H1 (cell line): ENCODE data around the gene SLX4IP. TPM values are rescaled to one million over a fixed set of nuclear protein-coding genes. Genes with fewer than 3 reads are reported as not detected.

Source experiments
- ASH2L ChIP-seq: fragments of 200-600, 300-600 bp; sonication (generic); IDR thresholded peaks from one replicate; pipeline ENCODE4 v1.7.1; 2017; ENCODE audit warnings: low read length
- CBX5 ChIP-seq: fragments of 300-800, 300-1000 bp; sonication (generic); IDR thresholded peaks from 2 replicates; pipeline ENCODE4 v1.7.1; 2016; ENCODE audit warnings: antibody characterized with exemption, low read length, low read depth
- CHD7 ChIP-seq: fragments of 300-600 bp; sonication (generic); IDR thresholded peaks from 2 replicates; pipeline ENCODE4 v1.7.1; 2012; ENCODE audit warnings: low read length, moderate library complexity, mild to moderate bottlenecking, inconsistent platforms; ENCODE audit not compliant: insufficient replicate concordance
- CTBP2 ChIP-seq: IDR thresholded peaks from 2 replicates; pipeline ENCODE4 v1.7.0; 2011; ENCODE audit warnings: borderline replicate concordance, mild to moderate bottlenecking, moderate library complexity, mixed read lengths, low read length; ENCODE audit not compliant: insufficient read depth, insufficient read length
- EGR1 ChIP-seq: IDR thresholded peaks from 2 replicates; pipeline ENCODE4 v1.6.1; 2011; ENCODE audit warnings: low read depth, low read length, borderline replicate concordance
- HDAC6 ChIP-seq: IDR thresholded peaks from one replicate; pipeline ENCODE4 v1.7.1; 2012; ENCODE audit warnings: low read depth, mild to moderate bottlenecking, inconsistent platforms, low read length, moderate library complexity
- RAD21 ChIP-seq, 2 experiments: IDR thresholded peaks in 1 of 2; conservative IDR thresholded peaks in 1 of 2; 2 replicates each; pipeline ENCODE4 v1.6.1; 2011; ENCODE audit warnings: low read depth in 2 of 2, low read length in 2 of 2, improper control_type of control experiment in 1 of 2, inconsistent platforms in 1 of 2, mild to moderate bottlenecking in 1 of 2, moderate library complexity in 1 of 2
- SAP30 ChIP-seq: fragments of 300-600 bp; sonication (generic); IDR thresholded peaks from 2 replicates; pipeline ENCODE4 v1.7.1; 2012; ENCODE audit warnings: low read length, moderate library complexity, mild to moderate bottlenecking, inconsistent platforms; ENCODE audit not compliant: insufficient read depth, insufficient replicate concordance
- TEAD4 ChIP-seq: IDR thresholded peaks from 2 replicates; pipeline ENCODE4 v1.6.1; 2012; ENCODE audit warnings: low read depth, low read length, inconsistent platforms, mixed read lengths
- polyA plus RNA-seq, 7 experiments: library from polyadenylated mRNA; depleted of rRNA in 3 of 7; stranded (reverse) in 5 of 7; unstranded in 2 of 7; fragments of >200 nt in 5 of 7; fragments of 200-250 nt in 2 of 7; gene quantifications; 1 replicate in 5 of 7; 2 replicates in 1 of 7; 4 replicates in 1 of 7; pipeline versions ENCODE4 v1.2.1 to v1.2.3, GENCODE V29; 2011 to 2013; ENCODE audit warnings: missing spikeins in 2 of 7, mixed read lengths in 2 of 7
- total RNA-seq: library from RNA; stranded (reverse); fragmentation: NEBNext Ultra II Directional; extraction: Animal tissue kit (Norgen Biotek cat#: 25700); gene quantifications from 2 replicates; pipeline ENCODE4 v1.2.1, GENCODE V29; 2021
- TF ChIP-seq, protein P1 (sequence below): IDR thresholded peaks from 2 replicates; pipeline ENCODE4 v1.6.1; 2012; ENCODE audit warnings: inconsistent platforms

SLX4IP gene
- total and polyA plus RNA-seq, 2 of the 8 experiments (the other 6 are each of a cell fraction or from before 2014, with no cell fraction given) = 2.4 to 8.7 TPM

DNA sequence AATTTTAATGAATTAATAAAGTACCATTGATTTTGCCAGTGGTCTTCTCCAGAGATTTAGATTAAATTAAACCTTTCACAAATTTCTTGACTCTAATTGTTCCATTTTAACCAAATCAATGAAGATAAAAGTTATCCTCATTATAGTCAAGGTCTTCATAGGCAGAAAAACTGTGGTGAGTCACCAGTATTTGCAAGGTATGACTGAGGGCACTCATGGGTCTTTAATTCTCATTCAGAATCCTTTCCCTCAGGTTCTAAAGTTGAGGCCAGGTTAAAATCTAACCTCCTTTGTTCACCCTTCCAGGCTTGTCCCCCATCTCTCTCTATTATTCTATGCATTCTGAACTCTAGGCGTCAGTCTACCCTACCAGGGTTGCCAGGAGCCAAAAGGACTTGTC is 144.8 kb downstream of the SLX4IP start (continued):
- no peak for TF ChIP-seq CHD7
- TF ChIP-seq CTBP2 = no peak
- no peak for TF ChIP-seq RAD21 (IDR thresholded peaks at IDR 0.05 in 1 of 2, conservative IDR thresholded peaks at IDR 0.05 in 1 of 2; ENCODE audit: low read depth in 2 of 2, low read length in 2 of 2)
- TF ChIP-seq, protein P1, sequence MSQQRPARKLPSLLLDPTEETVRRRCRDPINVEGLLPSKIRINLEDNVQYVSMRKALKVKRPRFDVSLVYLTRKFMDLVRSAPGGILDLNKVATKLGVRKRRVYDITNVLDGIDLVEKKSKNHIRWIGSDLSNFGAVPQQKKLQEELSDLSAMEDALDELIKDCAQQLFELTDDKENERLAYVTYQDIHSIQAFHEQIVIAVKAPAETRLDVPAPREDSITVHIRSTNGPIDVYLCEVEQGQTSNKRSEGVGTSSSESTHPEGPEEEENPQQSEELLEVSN = no peak
- TF ChIP-seq SAP30 = no peak
- no peak for TF ChIP-seq ASH2L
- no peak for TF ChIP-seq CBX5
- no peak for TF ChIP-seq TEAD4
- TF ChIP-seq HDAC6 = no peak
- TF ChIP-seq EGR1 = no peak
